8988T (cell line): ENCODE results near the gene MRPL47.

Source experiments
- DNase-seq: peaks from one replicate; pipeline ENCODE4 v3.0.0; 2011

MRPL47 gene

GRCh38 chr3:179590669-179591068 lies 13.8 kb downstream of the MRPL47 start:
- DNase-seq: no peak

- DNase-seq: no peak
Observed at GRCh38 chr3:179589143-179589542, 15.3 kb downstream of the MRPL47 start.

GRCh38 chr3:179580992-179581391 lies 23.4 kb downstream of the MRPL47 start:
- DNase-seq: no peak

GRCh38 chr3:179565496-179565895 lies 38.9 kb downstream of the MRPL47 start:
- DNase-seq: no peak

GRCh38 chr3:179563271-179563783 lies 41.1 kb downstream of the MRPL47 start:
- DNase-seq: peak; percentile 45

GRCh38 chr3:179562591-179563270 lies 41.7 kb downstream of the MRPL47 start, which contains the start of gene ACTL6A:
Gene ACTL6A (plus strand): TSS chr3:179562926. CDS start chr3:179563093, 167 bp downstream.
- DNase-seq: peak; percentile 92

GRCh38 chr3:179560791-179561190 lies 43.6 kb downstream of the MRPL47 start:
- no peak for DNase-seq

- DNase-seq: peak; percentile 36
Observed at GRCh38 chr3:179558742-179559364, 45.6 kb downstream of the MRPL47 start.

- DNase-seq: no peak
Observed at GRCh38 chr3:179551349-179552105, 52.9 kb downstream of the MRPL47 start.

- no peak for DNase-seq
Observed at GRCh38 chr3:179546814-179547241, 57.6 kb downstream of the MRPL47 start.

- no peak for DNase-seq
Observed at GRCh38 chr3:179544981-179545645, 59.3 kb downstream of the MRPL47 start.

GRCh38 chr3:179542375-179542774 lies 62.1 kb downstream of the MRPL47 start:
- no peak for DNase-seq

GRCh38 chr3:179541596-179541995 lies 62.8 kb downstream of the MRPL47 start:
- no peak for DNase-seq

GRCh38 chr3:179541094-179541493 lies 63.3 kb downstream of the MRPL47 start:
- no peak for DNase-seq
